Sigmoid colon (tissue), 4 donors: ENCODE data around the gene KRT79.

ENCODE experiments used
- EP300 ChIP-seq, 4 donors: sonication (generic); formaldehyde crosslinking; IDR thresholded peaks; one replicate each; pipeline ENCODE4 v1.6.1; 2017; ENCODE audit warnings: antibody characterized with exemption in 4 of 4
- POLR2AphosphoS5 ChIP-seq, 4 donors: sonication (generic); formaldehyde crosslinking; IDR thresholded peaks; one replicate each; pipeline ENCODE4 v1.6.1; 2017; ENCODE audit warnings: antibody characterized with exemption in 4 of 4

- TF ChIP-seq EP300 (IDR thresholded peaks at IDR 0.05) = no peak
- no peak for TF ChIP-seq POLR2AphosphoS5 (IDR thresholded peaks at IDR 0.05)
These were observed 36.5 kb upstream of the KRT79 start for GRCh38 chr12:52870361-52871290.
